Upper lobe of left lung (tissue), 4 donors: Measurements from ENCODE around the gene ANKS1A.

Experiments used
- CTCF ChIP-seq, 6 experiments: fragments of 450-650 bp in 4 of 6; fragments of 200-600 bp in 2 of 6; sonication (generic) in 2 of 6; IDR thresholded peaks; one replicate each; pipeline ENCODE4 v1.5.1; 2016 to 2019; ENCODE audit warnings: antibody characterized with exemption in 6 of 6
- POLR2A ChIP-seq, 4 donors: fragments of 450-650 bp; IDR thresholded peaks; one replicate each; pipeline ENCODE4 v1.5.1; 2016 to 2017; ENCODE audit warnings: antibody characterized with exemption in 4 of 4, mild to moderate bottlenecking in 2 of 4
- POLR2AphosphoS5 ChIP-seq, 2 donors: sonication (generic); formaldehyde crosslinking; IDR thresholded peaks; one replicate each; pipeline ENCODE4 v1.5.1; 2017; ENCODE audit warnings: antibody characterized with exemption in 2 of 2

- TF ChIP-seq CTCF (IDR thresholded peaks at IDR 0.05), result no peak
- no peak for TF ChIP-seq POLR2A (IDR thresholded peaks at IDR 0.05)
- no peak for TF ChIP-seq POLR2AphosphoS5 (IDR thresholded peaks at IDR 0.05)
Measured at GRCh38 chr6:34994693-34995092, 105.6 kb downstream of the ANKS1A start.
